Neural cell (in vitro differentiated cells): ENCODE measurements around the gene PRDM1.

Experiments
- EZH2 ChIP-seq: fragments of 200-600, 300-800 bp; shearing (Covaris generic), sonication (generic); IDR thresholded peaks from 2 replicates; pipeline ENCODE4 v1.6.1; 2014; ENCODE audit warnings: antibody characterized with exemption, low read length, borderline replicate concordance, mild to moderate bottlenecking; ENCODE audit not compliant: insufficient read depth, poor library complexity, severe bottlenecking
- TF ChIP-seq, protein P1 (sequence below): IDR thresholded peaks from 2 replicates; pipeline ENCODE4 v1.6.1; 2012; ENCODE audit warnings: borderline replicate concordance

DNA sequence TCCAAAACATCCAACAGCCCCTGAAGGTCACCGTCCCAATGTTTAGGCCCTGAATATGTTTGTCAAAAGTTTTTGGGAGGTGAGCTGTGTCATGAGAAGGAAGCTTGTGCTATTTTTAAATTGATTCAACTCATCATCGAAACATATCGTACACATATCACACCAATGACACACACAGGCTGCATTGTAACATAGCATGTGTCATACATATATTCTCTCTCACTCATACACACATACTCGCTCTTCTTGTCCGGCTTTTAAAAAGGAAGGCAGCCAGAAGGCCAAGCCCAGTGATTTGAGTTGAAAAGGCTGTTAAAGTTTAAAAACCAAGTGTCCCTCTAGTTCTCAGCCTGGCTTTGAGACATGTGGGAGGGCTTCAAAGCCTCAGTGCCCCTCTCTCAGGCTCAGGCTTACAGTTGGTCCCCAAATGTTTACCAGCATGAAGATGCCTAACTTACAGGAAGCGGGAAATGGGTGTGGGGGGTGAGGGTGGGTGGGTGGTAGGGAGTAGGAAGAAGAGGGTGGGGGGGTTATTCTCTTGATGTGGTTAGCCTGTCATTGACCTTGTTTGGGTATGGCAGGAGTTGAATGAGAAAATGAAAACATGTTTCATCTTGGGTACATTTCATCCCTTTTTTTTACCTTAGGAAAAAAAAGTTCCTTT, 3.3 kb upstream of the PRDM1 start:
- TF ChIP-seq, protein P1, sequence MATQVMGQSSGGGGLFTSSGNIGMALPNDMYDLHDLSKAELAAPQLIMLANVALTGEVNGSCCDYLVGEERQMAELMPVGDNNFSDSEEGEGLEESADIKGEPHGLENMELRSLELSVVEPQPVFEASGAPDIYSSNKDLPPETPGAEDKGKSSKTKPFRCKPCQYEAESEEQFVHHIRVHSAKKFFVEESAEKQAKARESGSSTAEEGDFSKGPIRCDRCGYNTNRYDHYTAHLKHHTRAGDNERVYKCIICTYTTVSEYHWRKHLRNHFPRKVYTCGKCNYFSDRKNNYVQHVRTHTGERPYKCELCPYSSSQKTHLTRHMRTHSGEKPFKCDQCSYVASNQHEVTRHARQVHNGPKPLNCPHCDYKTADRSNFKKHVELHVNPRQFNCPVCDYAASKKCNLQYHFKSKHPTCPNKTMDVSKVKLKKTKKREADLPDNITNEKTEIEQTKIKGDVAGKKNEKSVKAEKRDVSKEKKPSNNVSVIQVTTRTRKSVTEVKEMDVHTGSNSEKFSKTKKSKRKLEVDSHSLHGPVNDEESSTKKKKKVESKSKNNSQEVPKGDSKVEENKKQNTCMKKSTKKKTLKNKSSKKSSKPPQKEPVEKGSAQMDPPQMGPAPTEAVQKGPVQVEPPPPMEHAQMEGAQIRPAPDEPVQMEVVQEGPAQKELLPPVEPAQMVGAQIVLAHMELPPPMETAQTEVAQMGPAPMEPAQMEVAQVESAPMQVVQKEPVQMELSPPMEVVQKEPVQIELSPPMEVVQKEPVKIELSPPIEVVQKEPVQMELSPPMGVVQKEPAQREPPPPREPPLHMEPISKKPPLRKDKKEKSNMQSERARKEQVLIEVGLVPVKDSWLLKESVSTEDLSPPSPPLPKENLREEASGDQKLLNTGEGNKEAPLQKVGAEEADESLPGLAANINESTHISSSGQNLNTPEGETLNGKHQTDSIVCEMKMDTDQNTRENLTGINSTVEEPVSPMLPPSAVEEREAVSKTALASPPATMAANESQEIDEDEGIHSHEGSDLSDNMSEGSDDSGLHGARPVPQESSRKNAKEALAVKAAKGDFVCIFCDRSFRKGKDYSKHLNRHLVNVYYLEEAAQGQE, result no peak
- TF ChIP-seq EZH2, result no peak
